CMK (cell line): ENCODE measurements around the gene RIPPLY3.
"Not testable (repeated sequence)": the region's sequence is repeated elsewhere in the genome, so short reads cannot be mapped to it uniquely, and the experiment has no call there.

Source experiments
- DNase-seq: peaks from one replicate; pipeline ENCODE4 v3.0.0-alpha.2; 2010; ENCODE audit warnings: low read depth

RIPPLY3 gene

DNA sequence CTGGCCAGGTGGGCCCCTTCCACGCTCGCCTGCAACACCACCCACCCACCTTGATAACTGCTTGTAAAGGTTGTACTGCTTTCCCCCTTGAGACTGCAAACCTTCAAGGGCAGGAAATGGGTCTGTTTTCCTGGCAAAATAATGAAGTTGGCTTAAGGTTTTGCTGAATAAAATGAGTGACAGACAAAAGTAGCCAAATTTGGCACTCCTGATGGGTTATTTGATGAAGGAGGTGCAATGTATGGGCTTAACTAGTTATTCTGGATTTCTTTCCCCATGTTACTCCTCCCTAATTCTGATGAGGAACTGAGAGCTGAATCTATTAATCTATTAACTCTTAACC, 25.5 kb upstream of the RIPPLY3 start:
- DNase-seq, result no peak

DNA sequence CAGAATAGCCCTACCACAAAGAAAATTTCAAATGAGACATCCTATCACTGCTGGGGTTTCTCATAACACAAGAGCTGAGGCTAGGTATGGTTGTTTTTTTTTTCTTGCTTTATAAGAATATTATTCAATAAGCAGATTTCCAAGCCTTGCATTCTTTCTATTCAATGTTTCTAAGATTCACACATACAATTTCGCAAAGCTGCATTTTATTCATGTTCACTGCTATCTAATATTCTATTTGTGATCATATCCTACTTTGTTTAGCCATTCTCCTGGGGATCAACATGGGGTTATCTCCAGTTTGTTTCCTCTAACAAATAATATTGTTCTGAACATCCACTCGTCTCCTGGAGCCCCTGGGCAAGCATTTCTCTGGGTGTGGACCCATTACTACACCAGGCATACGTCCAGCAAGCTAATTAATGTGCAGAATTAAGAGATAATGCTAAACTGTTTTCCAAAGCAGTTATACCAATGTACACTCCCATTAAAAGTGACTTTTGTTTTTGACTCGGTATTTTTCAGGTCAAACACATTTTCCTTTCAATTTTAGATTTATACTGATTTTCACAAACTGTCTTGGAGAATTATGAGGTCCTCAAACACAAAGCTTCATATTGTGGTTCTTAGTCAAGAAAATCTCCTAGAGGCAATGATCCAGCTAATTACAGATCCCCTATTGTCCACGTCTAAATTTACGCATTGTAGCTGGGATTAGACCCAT, 24.4 kb upstream of the RIPPLY3 start:
- DNase-seq, result no peak

DNA sequence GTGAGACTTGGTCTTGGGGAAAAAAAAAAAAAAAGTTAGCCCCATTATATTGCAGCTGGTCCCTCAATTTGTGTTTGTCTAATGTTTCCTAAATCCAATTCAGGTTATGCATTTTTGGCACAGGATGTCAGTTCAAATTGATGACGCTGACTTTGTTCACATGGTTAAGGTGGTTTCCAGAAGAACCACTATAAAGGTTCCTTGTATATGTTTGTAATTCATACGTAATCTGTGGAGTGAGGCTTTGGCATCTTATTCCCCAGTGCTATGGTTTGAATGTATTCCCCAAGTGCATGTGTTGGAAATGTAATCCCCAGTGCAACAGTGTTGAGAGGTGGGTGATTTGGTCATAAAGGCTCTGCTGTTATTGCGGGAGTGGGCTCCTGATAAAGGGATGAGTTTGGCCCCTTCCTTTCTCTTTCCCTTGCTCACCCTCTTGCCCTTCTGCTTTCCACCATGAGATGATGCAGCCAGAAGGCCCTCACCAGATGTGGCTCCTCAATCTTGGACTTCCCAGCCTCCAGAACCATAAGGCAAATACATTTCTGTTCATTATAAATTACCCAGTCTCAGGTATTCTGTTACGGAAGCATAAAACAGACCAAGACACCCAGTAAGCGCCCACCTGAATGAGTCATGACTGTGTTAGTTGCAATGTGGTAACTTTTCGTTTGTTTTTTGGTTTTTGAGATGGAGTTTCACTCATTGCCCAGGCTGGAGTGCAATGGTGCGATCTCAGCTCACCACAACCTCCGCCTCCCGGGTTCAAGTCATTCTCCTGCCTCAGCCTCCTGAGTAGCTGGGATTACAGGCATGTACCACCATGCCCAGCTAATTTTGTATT, 20.5 kb upstream of the RIPPLY3 start:
- DNase-seq, result no peak

DNA sequence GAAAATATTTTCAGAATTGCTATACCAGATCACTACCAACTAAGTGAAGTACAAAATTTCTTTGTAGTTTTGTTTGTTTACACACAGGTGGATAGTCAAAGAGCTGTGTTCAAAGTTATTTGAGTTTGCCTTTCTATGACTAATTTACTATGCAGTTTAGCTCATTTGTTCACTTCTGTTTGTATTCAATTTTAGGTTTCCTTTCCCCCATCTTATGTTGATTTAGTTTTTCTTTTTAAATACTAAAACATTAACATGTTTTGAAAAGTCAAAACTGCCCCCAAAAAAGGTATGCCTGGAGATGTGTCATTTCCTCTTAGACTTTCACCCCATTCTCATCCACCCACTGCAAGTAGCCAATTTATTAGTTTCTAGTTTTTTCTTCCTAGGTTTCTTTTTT, 18.7 kb upstream of the RIPPLY3 start:
- no peak for DNase-seq

DNA sequence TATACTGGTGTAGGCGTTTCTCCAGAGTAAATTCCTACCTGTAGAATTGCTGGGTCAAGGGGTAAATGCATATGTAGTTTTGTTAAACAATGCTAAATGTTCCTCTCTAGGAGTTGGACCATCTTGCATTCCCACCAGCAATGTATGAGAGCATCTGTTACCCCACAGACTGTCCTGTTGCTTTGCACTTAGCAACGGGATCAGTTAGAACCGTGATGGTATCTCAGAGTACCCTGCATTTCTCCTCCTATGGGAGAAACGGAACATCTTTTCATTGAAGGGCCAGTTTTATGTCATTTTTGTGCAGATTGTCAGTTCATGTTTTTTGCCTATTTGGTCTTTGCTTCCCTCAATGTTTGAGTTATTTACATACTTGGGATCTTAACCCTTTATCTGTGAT, 18.0 kb upstream of the RIPPLY3 start:
- DNase-seq, result no peak

DNA sequence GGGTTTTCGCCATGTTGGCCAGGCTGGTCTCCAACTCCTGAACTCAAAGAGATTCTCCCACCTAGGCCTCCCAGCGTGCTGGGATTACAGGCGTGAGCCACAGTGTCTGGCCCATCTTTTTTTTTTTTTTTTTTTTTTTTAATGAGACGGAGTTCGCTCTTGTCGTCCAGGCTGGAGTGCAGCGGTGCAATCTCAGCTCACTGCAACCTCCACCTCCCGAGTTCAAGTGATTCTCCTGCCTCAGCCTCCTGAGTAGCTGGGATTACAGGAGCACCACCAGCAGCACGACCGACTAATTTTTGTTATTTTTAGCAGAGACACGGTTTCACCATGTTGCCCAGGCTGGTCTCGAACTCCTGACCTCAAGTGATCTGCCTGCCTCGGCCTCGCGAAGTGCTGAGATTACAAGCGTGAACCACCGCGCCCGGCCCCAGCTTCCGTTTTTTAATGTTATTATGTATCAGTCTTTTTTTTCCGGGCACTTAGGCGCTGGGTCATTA, 17.3 kb upstream of the RIPPLY3 start:
- DNase-seq, result not testable (repeated sequence)

DNA sequence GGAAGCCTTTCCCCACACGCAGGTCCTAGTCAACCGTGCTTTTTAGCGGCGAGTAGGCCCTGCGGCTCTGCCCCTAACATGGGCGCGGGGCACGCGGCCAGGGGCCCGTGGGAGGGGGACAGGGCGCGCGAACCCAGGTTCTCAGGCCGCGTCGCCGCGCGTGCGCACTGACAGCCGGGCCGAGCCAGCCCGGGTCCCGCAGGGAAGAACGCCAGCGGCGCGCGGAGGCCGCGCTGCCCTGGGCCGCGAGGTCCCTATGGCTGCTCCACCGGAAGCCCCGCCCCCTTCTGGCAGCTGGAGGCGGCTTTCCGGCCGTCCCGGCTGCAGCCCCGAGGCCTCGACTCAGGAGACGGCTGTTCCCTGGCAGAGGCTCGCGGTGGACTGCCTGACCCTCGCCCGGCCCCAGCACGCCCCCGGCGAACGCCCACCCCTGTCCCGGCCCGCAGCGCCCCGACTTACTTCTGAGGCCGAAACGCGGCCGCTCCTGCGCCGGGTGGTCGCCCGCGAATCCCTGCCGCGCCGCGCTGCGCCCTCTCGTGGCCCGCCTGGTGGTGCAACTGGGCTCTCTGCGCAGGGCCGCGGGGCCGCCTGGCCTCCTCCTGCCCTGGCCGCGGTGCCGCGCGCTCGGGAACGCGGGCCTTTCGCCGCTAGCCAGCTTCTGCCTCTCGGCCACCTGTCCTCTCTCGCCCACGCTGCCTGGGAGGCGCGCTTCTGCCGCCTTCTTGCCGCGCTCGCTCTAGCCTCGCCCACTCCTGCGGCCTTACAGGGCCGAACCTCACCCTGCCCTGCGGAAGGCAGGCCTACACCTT, 16.6 kb upstream of the RIPPLY3 start:
- DNase-seq, result peak; percentile 96

DNA sequence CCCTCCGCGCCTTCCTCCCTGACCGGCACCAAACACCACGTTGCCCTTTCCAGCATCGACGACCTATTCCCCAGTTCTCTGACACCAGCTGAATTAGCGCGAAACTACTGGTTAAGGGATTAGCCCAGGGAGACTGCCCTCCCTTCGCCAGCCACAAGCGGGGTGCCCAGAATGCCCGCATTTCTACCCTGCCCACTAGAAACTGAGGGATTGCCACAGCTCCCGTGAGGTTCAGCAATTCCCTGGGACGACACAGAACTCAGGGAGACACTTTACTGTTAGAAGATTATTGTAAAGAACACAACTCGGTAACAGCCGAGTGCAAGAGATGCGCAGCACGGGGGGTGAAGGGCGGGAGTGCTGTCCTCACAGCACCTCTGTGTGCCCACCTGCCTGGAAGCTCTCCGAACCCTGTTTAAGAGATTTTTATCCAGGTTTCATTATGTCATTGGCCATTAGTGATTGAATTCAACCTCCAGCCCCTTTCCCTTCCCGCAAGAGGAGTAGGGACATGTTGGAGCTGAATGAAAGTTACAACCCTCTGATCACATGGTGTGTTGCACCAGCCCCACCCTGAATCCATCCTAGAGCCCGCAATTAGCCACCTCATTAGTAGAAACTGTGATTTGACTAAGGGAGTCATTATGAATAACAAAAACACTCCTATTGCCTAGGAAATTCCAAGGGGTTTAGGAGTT, 15.8 kb upstream of the RIPPLY3 start:
- no peak for DNase-seq

DNA sequence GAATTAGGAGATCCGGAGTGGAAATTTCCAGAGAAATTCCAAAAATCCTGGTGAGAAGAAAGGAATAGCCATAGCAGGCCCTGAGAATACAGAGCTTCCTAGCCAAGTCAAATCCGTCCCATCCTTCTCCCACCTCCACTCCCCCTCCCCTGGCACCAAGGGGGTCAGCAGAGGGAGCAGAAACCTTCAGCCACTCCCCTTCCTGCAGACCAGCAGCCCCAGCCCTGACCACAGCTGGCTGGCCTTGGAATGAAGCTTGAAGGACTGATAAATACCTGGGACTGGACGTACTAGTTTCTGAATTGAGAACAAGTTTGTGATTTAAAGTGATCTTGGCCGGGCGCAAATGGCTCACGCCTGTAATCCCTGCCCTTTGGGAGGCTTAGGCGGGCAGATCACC, 13.8 kb upstream of the RIPPLY3 start:
- no peak for DNase-seq

DNA sequence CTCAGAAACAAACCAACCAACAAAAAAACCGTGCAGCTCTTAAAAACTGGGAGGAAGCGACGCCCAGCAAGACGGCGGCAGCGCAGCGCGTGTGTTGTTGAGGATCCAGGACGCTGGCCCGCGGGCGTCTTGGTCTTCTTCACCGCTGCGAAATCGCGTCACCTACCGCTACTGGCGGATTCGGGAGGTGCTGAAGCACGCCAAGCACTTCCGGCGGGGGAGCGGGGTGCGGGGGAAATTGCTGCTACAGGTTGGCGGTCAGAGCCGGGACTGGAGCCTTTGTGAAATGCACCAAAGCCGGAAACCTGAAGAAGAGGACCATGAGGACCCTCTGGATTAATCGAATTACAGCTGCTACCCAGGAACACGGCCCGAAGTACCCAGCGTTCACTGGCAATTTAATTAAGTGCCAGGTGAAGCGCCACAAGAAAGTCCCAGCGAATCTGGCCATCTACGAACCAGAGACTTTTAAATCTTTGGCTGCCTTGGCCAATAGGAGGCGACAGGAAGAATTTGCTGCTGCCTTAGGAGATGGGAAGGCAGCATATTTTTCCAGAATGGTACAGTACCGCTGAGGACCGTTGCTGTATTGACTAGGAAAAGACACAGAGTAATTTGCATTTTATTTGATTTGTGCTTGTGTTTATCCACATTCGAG, 11.9 kb upstream of the RIPPLY3 start:
- no peak for DNase-seq

DNA sequence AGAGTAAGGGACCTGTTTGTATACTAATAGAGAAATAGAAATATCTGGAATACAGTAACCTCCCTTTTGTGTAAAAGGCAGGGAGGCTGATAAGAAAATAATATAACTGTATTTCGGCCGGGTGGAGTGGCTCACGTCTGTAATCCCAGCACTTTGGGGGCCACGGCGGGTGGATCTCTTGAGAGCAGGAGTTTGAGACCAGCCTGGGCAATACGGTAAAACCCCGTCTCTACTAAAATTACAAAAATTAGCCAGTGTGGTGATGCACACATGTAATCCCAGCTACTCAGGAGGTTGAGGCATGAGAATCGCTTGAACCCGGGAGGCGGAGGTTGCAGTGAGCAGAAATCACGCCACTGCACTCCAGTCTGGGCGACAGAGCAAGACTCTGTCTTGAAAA, 11.2 kb upstream of the RIPPLY3 start:
- DNase-seq, result not testable (repeated sequence)

DNA sequence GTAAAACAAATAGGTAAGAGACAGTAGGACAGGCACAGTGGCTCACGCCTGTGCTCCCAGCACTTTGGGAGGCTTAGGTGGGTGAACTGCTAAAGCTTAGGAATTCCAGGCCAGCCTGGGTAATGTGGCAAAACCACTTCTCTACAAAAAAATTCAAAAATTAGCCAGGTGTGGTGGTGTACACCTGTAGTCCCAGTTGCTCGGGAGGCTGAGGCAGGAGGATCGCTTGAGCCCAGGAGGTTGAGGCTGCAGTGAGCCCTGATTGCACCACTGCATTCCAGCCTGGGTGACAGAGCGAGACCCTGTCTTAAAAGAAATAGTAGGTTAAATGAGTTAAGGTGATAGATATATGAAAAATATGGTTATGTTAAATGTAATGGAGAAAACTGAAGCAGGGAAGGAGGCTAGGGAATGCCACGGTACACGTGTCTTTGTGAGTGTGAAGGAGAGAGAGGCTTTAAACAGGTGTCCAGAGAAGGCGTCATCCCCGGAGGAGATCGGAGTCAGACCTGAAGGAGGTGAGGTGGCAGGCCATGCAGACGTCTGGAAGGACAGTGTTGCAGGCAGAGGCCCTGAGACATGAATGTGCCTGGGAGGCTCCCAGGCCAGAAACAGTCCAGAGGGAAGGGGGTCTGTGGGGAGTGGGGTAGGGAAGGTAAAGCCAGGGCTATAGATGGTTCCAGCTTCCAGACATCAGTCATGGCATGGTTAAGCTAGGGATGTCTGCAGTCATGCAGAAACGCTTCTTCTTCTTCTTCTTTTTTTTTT, 7.2 kb upstream of the RIPPLY3 start:
- DNase-seq, result no peak

DNA sequence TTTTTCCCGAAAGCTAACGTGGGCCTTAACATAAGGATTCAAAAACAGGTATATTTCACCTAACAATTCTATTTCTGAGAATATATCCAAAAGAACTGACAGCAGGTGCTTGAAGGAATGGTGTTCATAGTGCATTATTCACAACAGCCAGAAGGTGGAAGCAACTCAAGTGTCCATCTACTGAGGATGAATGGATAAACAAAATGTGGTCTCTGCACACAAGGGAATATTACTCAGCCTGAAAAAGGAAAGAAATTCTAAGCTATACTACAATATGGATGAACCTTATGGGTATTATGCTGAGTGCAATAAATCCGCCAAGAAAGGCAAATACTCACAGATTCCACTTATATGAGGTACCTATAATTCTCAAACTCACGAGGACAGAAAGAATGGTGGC, 6.1 kb upstream of the RIPPLY3 start:
- DNase-seq, result no peak

DNA sequence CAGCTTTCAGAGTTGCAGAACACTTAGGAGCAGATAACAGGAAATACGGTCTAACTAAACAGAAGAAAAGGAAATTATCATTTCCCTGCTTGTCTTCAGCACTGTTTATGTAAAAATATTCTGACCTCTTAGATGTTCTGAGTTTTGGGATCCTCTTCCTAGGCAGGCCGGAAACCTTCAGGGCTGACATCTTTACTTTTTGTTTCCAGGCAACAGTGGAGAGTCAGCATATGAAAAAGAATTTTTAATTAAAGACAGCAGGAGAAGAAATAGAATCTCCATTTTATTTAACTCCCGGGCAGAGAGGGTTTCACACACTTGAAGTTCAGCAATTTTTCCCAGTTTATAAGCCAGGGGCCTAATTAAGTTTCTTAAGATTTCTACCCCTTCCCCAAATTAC, 5.1 kb upstream of the RIPPLY3 start:
- DNase-seq, result no peak

DNA sequence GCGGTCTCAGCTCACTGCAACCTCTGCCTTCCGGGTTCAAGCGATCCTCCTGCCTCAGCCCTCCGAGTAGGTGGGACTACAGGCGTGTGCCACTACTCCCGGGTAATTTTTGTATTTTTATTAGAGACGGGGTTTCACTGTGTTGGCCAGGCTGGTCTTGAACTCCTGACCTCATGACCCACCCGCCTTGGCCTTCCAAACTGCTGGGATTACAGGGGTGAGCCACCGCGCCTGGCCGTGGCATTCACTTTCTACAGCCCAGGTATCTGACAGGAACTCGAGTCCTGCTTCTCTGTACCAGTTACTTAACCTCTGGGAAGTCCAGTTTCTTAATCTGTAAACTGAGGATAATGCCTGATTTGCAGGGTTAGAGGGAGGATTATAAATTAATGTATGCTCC, 3.7 kb upstream of the RIPPLY3 start:
- not testable (repeated sequence) for DNase-seq

DNA sequence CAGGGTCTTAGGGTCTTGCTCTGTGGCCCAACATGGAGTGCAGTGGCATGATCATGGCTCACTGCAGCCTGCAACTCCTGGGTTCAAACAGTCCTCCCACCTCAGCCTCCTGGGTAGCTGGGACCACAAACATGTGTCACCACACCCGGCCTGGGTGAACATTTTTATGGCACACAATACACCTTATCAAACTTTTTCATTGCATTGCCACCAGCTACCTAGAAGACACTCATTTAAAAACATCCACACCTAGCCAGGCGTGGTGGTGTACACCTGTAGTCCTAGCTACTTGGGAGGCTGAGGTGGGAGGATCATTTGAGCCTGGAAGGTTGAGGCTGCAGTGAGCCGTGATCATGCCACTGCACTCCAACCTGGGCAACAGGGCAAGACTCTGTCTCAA, 2.6 kb upstream of the RIPPLY3 start:
- not testable (repeated sequence) for DNase-seq

DNA sequence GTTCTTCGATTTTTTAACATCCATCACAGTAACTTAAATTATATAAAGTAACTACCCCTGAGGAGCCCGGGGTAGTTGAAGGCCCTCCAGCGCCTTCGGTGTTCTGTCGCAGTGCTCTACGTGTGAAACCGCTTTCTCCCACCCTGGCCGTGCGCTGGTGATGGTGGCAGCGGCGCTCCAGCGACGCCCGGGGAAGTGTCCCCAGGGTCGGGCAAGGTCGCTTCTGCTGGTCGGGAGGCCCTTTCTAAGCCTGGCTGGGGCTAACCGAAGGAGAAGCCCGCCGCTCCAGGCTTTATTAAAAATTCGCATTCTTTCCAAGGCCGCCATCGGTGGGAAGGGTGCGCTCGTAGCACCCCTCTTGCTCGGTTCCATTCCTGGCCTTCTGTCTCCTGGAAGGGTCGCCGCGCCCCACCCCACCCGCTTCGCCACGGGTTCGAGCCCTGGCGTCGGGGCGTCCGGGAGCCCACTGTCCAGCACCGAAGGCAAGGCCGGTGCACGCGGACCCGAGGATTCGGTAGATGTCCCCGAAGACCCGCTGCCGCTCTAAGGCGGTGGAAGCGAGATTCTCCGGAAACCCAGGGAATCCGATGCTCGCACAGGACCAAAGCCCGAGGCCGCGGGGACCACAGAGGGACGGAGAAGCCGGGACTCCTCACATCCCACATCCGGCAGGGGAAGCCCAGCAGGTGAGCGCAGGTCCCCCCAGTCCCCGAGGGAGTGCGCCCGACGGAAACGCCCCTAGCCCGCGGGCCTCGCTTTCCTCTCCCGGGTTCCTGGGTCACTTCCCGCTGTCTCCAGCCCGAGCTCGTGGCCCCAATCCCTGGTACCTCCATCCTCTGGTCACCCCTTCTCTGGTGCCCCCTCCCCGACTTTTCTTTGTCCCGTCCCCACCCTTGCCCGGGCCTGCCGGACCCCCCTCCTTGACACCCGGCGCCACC, 685 bp upstream of the RIPPLY3 start:
- DNase-seq, result no peak

DNA sequence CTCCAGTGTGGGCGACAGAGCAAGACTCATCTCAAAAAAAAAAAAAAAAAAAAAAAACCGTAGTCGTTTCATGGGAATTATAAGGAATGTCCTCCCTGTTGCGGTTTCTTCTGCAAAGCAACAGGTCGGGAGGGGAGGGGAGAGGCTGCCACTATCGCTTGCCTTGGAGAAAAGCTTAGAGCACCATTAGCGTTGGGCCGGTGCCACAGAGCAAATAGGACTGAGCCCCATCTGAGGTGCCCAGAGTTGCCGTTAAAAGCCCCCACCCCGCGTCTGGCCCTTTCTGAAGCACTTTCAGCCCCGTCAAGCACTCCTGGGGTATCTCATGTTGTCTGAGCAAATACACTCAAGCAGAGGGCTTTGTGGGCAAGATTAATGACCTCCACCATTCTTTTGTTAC, 2.2 kb downstream of the RIPPLY3 start:
- no peak for DNase-seq

DNA sequence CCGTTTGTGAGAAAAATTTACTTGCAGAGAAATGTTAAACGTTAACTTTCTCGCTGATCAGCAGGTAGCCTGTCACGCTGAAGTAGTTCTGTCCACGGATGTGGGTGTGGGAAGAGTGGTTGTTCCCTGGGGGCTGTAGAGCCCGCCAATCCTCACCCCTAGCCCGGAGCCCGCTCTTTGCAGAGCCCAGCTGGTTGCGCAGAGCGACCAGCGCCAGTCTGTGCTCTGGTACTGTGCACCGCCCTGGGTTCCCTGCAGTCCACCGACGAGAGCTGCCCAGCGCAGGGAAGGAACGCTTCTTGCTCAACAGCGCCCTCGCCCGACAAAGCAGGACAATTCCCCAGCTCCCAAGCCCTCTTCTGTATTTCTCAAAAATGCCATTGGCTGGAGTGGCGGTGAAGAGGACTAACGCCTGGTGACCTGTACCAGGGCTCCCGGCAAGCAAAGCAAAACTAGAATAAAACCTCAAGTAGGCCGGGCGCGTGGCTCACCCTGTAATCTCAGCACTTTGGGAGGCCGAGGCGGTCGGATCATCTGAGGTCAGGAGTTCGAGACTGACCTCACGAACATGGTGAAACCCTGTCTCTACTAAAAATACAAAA, 3.3 kb downstream of the RIPPLY3 start:
- peak; percentile 87 for DNase-seq
